Measurements from ENCODE around the gene EDDM3A.

Gene EDDM3A

DNA sequence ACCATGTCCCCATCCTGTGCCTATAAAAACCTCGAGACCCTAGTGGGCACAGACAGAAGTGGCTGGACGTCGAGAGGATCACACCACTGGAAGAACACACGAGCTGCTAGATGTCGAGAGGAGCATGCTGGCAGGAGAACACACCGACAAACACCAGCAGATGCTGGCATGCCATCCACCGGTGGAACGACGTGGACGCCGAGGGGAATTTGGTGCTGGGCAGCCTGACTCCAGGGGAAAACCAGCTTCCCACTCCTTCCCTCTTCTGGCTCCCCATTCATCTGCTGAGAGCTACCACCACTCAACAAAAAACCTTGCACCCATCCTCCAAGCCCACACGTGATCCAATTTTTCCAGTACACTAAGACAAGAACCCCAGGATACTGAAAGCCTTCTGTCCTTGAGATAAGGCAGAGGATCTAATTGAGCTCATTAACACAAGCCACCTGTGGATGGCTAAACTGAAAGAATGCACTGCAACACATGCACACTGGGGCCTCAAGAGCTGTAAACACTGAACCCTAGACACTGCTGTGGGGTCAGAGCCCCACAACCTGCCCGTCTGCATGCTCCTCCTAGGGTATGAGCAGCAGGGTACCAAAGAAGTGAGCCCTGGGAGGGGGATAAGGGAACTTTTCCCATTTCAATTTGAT lies 44.9 kb downstream of the EDDM3A start:
- no peak for DNase-seq

DNA sequence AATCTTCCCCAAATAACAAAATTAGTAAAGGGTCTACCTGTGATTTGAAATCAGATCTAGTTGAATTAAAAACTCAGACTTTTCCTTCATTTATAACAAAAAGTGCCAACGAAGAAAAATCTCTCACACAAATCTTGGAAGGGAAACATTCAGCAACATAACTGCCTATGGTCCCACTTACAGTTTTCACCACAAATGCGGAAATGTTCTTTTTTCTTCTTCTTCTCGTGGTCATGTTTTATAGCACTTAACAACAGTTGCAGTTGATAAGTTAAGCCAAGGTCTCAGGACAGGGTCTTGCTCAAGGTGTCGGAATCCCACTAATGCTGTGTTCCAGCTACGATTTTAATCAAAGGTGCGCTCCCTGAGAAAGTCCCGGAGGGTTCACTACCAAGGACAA lies 45.5 kb downstream of the EDDM3A start:
- DNase-seq = no peak

DNA sequence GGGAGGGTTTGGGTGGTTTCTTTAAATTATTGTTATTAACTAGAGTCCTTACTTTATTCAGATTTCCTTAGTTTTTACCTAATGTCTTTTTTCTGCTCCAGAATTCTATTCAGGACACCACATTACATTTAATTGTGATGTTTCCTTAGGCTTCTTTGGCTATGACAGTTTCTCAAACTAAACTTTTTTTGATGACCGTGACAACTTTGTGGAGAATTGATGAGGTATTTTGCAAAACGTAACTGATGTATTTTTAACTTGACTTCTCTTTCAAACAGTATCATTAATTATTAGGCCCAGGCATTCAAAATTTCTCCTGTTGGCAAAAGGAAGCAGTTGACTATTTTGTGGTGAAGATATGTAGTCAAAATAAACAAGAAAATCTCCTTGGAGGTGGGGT lies 45.9 kb downstream of the EDDM3A start:
- DNase-seq = no peak

DNA sequence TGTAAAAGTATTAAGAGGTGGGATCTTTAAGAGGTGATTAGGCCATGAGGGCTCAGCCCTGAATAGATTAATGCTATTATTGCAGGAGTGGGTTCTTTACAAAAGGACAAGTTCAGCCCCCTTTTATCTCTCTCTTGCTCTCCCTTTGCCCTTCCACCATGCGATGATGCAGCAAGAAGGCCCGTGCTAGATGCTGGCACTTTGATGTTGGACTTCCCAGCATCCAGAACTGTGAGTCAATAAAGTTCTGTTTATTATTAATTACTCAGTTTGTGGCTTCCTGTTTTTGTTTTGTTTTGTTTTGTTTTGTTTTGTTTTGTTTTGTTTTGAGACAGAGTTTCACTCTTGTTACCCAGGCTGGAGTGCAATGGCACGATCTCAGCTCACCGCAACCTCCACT lies 46.9 kb downstream of the EDDM3A start:
- DNase-seq = no peak

DNA sequence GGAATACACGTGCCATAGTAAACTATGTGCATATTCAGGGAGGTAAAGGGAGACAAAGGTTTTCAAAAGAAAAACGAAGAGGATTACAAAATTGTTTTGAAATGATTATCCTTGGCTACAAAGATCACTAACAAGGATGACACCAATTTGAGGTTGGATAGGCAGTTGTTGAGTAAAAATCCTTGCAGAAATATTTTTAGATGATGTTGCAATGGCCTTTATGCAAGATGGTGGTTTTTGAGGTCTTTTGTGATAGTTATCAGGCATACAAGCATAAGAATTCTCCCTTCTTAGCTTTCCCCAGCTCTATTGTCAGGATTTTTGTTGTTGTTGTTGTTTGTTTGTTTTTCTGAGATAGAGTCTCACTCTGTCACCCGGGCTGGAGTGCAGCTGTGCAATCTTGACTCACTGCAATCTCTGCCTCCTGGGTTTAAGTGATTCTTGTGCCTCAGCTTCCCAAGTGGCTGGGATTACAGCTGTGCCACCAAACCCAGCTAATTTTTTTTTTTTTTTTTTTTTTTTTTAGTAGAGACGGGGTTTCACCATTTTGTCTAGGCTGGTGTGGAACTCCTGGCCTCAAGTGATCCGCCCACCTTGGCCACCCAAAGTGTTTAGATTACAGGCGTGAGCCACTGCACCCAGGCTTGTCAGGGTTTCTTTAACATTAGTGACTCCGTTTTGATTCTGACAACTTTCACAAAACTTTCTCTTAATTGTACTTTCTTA lies 49.1 kb downstream of the EDDM3A start:
- DNase-seq = no peak

DNA sequence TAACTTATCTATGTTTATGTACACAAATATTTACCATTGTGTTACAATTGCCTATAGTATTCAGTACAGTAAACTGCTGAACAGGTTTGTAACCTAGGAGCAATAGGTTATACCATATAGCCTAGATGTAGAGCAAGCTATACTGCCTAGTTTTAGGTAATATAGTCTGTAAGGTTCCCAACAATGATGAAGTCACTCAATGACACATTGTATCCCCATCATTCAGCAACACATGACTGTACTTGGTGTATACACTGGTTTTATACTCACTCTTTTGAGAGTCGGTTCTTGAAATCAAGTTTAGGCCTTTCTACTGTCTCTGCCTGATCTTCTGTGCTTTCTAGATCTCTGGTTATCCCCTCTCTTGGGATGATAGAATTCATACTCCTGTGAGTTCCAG lies 51.5 kb downstream of the EDDM3A start:
- DNase-seq = no peak

Data from NCI-H1417 treated with DMSO at 0.1 percent for 48 hours (cell line).